SU-DHL-6 (cell line): ENCODE measurements around the gene RIPK4.

Experiments used
- H2AFZ ChIP-seq: fragments of 200-600 bp; sonication (generic); 2 replicates; pipeline ENCODE4 v1.6.1; 2014; ENCODE audit warnings: low read depth, mild to moderate bottlenecking, moderate library complexity, mixed read lengths, antibody characterized with exemption, low read length; ENCODE audit not compliant: severe bottlenecking
- H3F3A ChIP-seq: fragments of 200-600 bp; shearing (Covaris generic); 2 replicates; pipeline ENCODE4 v1.6.0; 2016; ENCODE audit warnings: antibody characterized with exemption, mild to moderate bottlenecking; ENCODE audit not compliant: insufficient read depth
- H3K27ac ChIP-seq: fragments of 200-600 bp; sonication (generic); 2 replicates; pipeline ENCODE4 v1.5.1; 2016; ENCODE audit warnings: low read depth, mild to moderate bottlenecking, low read length, moderate library complexity, mixed read lengths
- H3K27me3 ChIP-seq: fragments of 200-600 bp; sonication (generic), shearing (Covaris generic); 2 replicates; pipeline ENCODE4 v1.6.0; 2014; ENCODE audit warnings: mild to moderate bottlenecking, low read length
- H3K36me3 ChIP-seq: fragments of 200-600 bp; sonication (generic); 2 replicates; pipeline ENCODE4 v1.6.1; 2014; ENCODE audit warnings: mild to moderate bottlenecking, low read length, mixed read lengths
- H3K4me2 ChIP-seq: fragments of 300-600, 200-600 bp; shearing (Covaris generic), sonication (generic); 2 replicates; pipeline ENCODE4 v1.6.0; 2014; ENCODE audit warnings: low read length, low read depth, mild to moderate bottlenecking; ENCODE audit not compliant: poor library complexity, severe bottlenecking
- H3K4me3 ChIP-seq: fragments of 200-600 bp; sonication (generic); 2 replicates; pipeline ENCODE4 v1.5.1; 2014; ENCODE audit warnings: antibody characterized with exemption, low read length, mild to moderate bottlenecking, mixed read lengths; ENCODE audit not compliant: insufficient read depth, poor library complexity, severe bottlenecking
- H3K79me2 ChIP-seq: fragments of 200-600 bp; sonication (generic); 2 replicates; pipeline ENCODE4 v1.6.1; 2014; ENCODE audit warnings: mild to moderate bottlenecking, low read length, moderate library complexity; ENCODE audit not compliant: insufficient read depth
- H3K9ac ChIP-seq: fragments of 200-600 bp; sonication (generic); 2 replicates; pipeline ENCODE4 v1.7.0; 2014; ENCODE audit warnings: mild to moderate bottlenecking, low read length
- H3K9me2 ChIP-seq: fragments of 200-600 bp; sonication (generic); replicated peaks from 2 replicates; pipeline ENCODE4 v1.6.1; 2014; ENCODE audit warnings: low read length; ENCODE audit not compliant: insufficient read depth
- H3K9me3 ChIP-seq: fragments of 200-600 bp; sonication (generic); 2 replicates; pipeline ENCODE4 v1.6.1; 2014; ENCODE audit warnings: low read length, mixed read lengths; ENCODE audit not compliant: insufficient read depth
- H4K20me1 ChIP-seq: fragments of 200-600 bp; sonication (generic); 2 replicates; pipeline ENCODE4 v1.6.1; 2014; ENCODE audit warnings: low read depth, mild to moderate bottlenecking, antibody characterized with exemption, low read length, moderate library complexity, mixed read lengths
- CTCF ChIP-seq: fragments of 200-600 bp; sonication (generic); IDR thresholded peaks from one replicate; pipeline ENCODE4 v1.5.1; 2017; ENCODE audit warnings: antibody characterized with exemption, mild to moderate bottlenecking, low read length, moderate library complexity; ENCODE audit not compliant: insufficient read depth, poor library complexity, severe bottlenecking
- EZH2phosphoT487 ChIP-seq: fragments of 200-600 bp; sonication (generic), shearing (Covaris generic); conservative IDR thresholded peaks from 2 replicates; pipeline ENCODE4 v1.6.1; 2018; ENCODE audit warnings: mild to moderate bottlenecking, antibody characterized with exemption, low read length, moderate library complexity, mixed read lengths

Gene RIPK4

DNA sequence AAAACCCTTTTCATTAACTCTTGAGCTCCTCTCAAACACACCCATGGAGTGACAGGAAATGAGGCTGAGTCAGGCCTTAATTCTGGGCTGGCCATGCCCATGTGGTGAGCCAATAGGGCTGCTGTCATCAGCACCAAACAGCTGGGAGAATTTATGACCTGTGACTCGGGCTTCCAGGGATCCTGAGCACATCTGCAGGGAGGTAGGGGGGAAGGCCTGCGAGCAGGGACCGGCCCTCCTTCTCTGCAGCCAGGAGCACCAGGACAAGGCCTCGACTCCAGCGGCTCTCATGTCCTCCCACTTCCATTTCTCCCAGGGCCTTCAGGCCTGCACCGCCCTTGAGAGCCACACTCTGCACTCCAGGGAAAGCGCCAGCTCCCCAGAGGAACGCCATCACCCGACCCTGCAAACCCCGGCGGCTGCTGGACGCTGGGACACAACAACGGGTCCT lies 14.6 kb downstream of the RIPK4 start:
- H4K20me1 ChIP-seq, result no peaks in the 10 kb centered on the region
- no peaks in the 10 kb centered on the region for H3K9me2 ChIP-seq
- no peaks in the 10 kb centered on the region for H3K9me3 ChIP-seq
- no peak overlapping the region for H2AFZ ChIP-seq
- TF ChIP-seq EZH2phosphoT487, result no peak
- TF ChIP-seq CTCF, result no peak
- no peaks in the 10 kb centered on the region for H3K79me2 ChIP-seq
- no peaks in the 10 kb centered on the region for H3K36me3 ChIP-seq
- no peak overlapping the region for H3K27ac ChIP-seq
- H3K4me3 ChIP-seq, result no peak overlapping the region
- no peak overlapping the region for H3K4me2 ChIP-seq
- no peaks in the 10 kb centered on the region; the same call in 1 of the 2 replicates for H3K27me3 ChIP-seq
- H3F3A ChIP-seq, result no peaks in the 10 kb centered on the region
- H3K9ac ChIP-seq, result no peak overlapping the region

GRCh38 chr21:41751611-41752011 lies 15.2 kb downstream of the RIPK4 start:
- no peaks in the 10 kb centered on the region for H3K36me3 ChIP-seq
- H3K9me3 ChIP-seq, result no peaks in the 10 kb centered on the region
- no peaks in the 10 kb centered on the region for H3K9me2 ChIP-seq
- no peak overlapping the region for H2AFZ ChIP-seq
- no peaks in the 10 kb centered on the region for H3K79me2 ChIP-seq
- no peaks in the 10 kb centered on the region for H3F3A ChIP-seq
- TF ChIP-seq EZH2phosphoT487, result no peak
- TF ChIP-seq CTCF, result no peak
- no peak overlapping the region for H3K4me3 ChIP-seq
- no peak overlapping the region for H3K9ac ChIP-seq
- H3K4me2 ChIP-seq, result no peak overlapping the region
- H3K27me3 ChIP-seq, result no peaks in the 10 kb centered on the region; the same call in 1 of the 2 replicates
- no peak overlapping the region for H3K27ac ChIP-seq
- H4K20me1 ChIP-seq, result no peaks in the 10 kb centered on the region

DNA sequence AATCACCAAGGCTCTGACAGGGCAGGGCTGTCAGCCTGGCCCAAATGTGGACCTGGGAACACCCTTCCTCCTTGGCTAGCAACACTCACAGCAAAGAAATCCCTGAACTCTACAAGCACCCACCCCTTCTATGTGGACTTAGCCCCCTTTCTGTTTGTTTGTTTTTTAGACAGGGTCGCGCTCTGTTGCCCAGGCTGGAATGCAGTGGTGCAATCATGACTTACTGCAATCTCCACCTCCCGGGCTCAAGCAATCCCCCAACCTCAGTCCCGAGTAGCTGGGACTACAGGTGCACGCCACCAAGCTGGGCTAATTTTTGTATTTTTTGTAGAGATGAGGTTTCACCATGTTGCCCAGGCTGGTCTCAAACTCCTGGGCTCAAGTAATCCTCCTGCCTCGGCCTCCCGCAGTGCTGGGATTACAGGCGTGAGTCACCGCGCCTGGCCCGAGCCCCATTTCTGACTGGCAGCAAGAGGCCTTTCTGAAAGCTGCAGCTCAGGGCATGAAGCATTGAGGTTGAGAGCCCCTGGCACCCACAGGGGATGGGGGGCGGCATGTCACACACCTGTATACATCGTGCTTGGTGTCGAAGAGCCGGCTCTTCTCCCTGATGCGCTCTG lies 16.2 kb downstream of the RIPK4 start:
- H3K4me2 ChIP-seq, result no peak overlapping the region
- no peak overlapping the region for H2AFZ ChIP-seq
- H3K4me3 ChIP-seq, result no peak overlapping the region
- H3K9ac ChIP-seq, result no peak overlapping the region
- H3K79me2 ChIP-seq, result no peaks in the 10 kb centered on the region
- no peaks in the 10 kb centered on the region for H3K9me2 ChIP-seq
- H3K27me3 ChIP-seq, result no peaks in the 10 kb centered on the region; the same call in 1 of the 2 replicates
- no peaks in the 10 kb centered on the region for H3F3A ChIP-seq
- TF ChIP-seq EZH2phosphoT487 (no peak), CTCF (no peak)
- no peak overlapping the region for H3K27ac ChIP-seq
- no peaks in the 10 kb centered on the region for H3K36me3 ChIP-seq
- no peaks in the 10 kb centered on the region for H4K20me1 ChIP-seq
- H3K9me3 ChIP-seq, result no peaks in the 10 kb centered on the region
